ENCODE measurements around the gene SAPCD2. TPM values are rescaled to one million over a fixed set of nuclear protein-coding genes. Genes with fewer than 3 reads are reported as not detected.
A peak's percentile ranks its signal among the peaks of the same experiment; 100 is the strongest.
"Not testable (repeated sequence)": the region's sequence is repeated elsewhere in the genome, so short reads cannot be mapped to it uniquely, and the experiment has no call there.

SAPCD2 gene, protein sequence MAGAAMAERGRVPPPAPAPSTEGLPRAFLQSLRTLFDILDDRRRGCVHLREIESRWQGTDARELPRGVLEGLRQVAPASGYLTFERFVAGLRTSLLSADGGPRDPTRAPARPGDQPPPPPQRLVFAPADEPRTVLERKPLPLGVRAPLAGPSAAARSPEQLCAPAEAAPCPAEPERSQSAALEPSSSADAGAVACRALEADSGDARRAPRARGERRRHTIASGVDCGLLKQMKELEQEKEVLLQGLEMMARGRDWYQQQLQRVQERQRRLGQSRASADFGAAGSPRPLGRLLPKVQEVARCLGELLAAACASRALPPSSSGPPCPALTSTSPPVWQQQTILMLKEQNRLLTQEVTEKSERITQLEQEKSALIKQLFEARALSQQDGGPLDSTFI
- total RNA-seq: 6.3 and 42.1 TPM in 2 replicates
- 4.7 and 28.3 TPM in 2 replicates for polyA plus RNA-seq

DNA sequence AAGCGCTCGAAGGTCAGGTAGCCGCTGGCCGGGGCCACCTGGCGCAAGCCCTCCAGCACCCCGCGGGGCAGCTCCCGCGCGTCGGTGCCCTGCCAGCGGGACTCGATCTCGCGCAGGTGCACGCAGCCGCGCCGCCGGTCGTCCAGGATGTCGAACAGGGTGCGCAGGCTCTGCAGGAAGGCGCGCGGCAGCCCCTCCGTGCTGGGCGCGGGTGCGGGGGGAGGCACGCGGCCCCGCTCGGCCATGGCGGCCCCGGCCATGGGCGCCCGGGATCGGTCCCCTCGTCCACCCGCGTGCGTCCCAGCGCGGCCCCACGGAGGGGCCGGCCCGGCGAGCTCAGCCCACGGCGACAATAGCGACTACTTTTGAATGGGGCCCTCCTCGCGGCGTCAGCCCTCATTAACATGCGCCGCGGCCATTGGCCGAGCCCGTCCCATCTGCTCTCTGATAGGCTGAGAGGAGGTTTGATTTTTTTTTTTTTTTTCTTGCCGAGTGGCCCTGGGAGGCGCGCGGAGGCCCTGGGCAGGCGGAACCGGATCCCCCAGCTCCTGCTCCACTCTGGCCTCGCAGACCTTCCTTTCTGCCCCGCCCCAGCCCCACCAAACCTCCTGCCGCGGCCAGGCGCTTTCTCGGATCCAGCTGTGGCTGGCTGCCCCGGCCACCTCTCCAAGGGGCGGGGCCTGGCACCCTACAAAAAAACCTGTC, at the start of gene SAPCD2:
TSS of gene SAPCD2 (minus strand) at position 357 of the 705 bp plus-strand sequence. CDS start at position 260, 97 bp downstream.
- no peaks in the 10 kb centered on the region for H3K9me3 ChIP-seq (ENCODE audit: low read depth)
- no peak within 1 kb of the TSS for H3K27ac ChIP-seq
- peak; percentile 84 to 95 for DNase-seq (ENCODE audit: low read depth in 1 of 2, low spot score in 1 of 2)
- peaks cover 10% of the 10 kb centered on the region for H3K27me3 ChIP-seq
- no peaks in the 10 kb centered on the region for H3K36me3 ChIP-seq
- TF ChIP-seq, protein P1, sequence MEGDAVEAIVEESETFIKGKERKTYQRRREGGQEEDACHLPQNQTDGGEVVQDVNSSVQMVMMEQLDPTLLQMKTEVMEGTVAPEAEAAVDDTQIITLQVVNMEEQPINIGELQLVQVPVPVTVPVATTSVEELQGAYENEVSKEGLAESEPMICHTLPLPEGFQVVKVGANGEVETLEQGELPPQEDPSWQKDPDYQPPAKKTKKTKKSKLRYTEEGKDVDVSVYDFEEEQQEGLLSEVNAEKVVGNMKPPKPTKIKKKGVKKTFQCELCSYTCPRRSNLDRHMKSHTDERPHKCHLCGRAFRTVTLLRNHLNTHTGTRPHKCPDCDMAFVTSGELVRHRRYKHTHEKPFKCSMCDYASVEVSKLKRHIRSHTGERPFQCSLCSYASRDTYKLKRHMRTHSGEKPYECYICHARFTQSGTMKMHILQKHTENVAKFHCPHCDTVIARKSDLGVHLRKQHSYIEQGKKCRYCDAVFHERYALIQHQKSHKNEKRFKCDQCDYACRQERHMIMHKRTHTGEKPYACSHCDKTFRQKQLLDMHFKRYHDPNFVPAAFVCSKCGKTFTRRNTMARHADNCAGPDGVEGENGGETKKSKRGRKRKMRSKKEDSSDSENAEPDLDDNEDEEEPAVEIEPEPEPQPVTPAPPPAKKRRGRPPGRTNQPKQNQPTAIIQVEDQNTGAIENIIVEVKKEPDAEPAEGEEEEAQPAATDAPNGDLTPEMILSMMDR (IDR thresholded peaks at IDR 0.05; ENCODE audit: low read depth, low read length): no peak
- no peaks in the 10 kb centered on the region for H3K4me1 ChIP-seq (ENCODE audit: low read depth)
- peak within 1 kb of the TSS; percentile 35 for H3K4me3 ChIP-seq

DNA sequence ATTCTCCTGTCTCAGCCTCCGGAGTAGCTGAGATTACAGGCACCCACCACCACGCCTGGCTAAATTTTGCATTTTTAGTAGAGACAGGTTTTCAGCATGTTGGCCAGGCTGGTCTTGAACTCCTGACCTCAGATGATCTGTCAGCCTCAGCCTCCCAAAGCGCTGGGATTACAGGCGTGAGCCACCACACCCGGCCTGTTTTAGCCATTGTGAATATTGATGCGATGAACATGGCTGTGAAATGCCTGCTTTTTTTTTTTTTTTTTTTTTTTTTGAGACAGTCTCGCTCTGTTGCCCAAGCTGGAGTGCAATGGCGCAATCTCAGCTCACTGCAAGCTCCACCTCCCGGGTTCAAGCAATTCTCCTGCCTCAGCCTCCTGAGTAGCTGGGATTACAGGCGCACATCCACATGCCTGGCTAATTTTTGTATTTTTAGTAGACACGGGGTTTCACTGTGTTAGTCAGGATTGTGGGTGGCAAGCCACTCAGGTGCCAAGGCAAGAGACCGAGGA, 47.8 kb upstream of the SAPCD2 start:
- H3K27me3 ChIP-seq; DNase-seq (ENCODE audit: low read depth in 1 of 2, low spot score in 1 of 2): not testable (repeated sequence)
- H3K27ac ChIP-seq: peak overlapping the region; percentile 97

DNA sequence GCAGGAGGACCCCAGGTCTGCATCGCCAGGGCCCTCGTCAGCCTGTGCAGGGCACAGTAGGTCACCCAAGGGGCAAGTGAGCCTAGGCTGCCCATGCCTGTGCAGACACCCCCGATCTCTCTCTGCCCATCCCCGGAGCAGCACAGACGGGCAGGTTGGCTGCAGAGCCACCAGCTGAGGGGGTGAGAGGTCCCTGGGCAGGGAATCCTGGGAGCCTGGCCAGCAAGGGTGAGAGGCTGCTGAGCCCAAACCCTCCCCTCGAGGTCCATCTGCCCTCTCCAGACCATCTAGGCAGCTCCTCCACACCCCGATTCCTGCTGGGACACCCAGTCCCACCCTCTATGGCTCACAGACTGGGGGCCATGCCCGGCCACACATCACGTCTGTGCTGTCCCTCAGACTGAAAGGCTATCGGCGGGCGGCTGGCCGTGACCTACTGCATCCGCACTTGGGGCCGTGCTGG, 46.9 kb upstream of the SAPCD2 start:
- DNase-seq (ENCODE audit: low read depth in 1 of 2, low spot score in 1 of 2): no peak
- H3K4me1 ChIP-seq (ENCODE audit: low read depth): peaks cover 29% of the 10 kb centered on the region
- no peaks in the 10 kb centered on the region for H3K36me3 ChIP-seq
- H3K27ac ChIP-seq: peak overlapping the region; percentile 97
- TF ChIP-seq, protein P1 (IDR thresholded peaks at IDR 0.05; ENCODE audit: low read depth, low read length): no peak
- no peak overlapping the region for H3K4me3 ChIP-seq
- peaks cover 6% of the 10 kb centered on the region for H3K27me3 ChIP-seq
- H3K9me3 ChIP-seq (ENCODE audit: low read depth): no peaks in the 10 kb centered on the region

More for the DNA sequence above, 47.8 kb upstream of the SAPCD2 start:
- H3K4me3 ChIP-seq; H3K36me3 ChIP-seq; H3K9me3 ChIP-seq (ENCODE audit: low read depth): not testable (repeated sequence)
- peaks cover 29% of the 10 kb centered on the region for H3K4me1 ChIP-seq (ENCODE audit: low read depth)

DNA sequence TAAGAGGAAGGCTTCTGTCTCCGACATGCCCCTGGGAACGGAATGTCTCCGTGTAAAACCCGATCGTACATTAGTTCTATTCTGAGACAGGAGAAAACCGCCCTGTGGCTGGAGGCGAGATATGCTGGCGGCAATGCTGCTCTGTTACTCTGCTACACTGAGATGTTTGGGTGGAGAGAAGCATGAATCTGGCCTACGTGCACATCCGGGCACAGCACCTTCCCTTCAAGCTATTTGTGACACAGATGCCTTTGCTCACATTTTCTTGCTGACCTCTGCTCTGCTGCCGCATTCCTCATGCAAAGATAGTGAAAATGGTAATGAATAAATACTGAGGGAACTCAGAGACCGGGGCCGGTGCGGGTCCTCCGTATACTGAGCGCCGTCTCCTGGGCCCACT, 46.4 kb upstream of the SAPCD2 start:
- Histone ChIP-seq H3K4me1 (ENCODE audit: low read depth) (peaks cover 29% of the 10 kb centered on the region), H3K4me3 (no peak overlapping the region), H3K36me3 (no peaks in the 10 kb centered on the region), H3K27ac (peak overlapping the region; percentile 97), H3K27me3 (peaks cover 6% of the 10 kb centered on the region), H3K9me3 (ENCODE audit: low read depth) (no peaks in the 10 kb centered on the region)
- DNase-seq (ENCODE audit: low read depth in 1 of 2, low spot score in 1 of 2): peak; percentile 57 to 64
- TF ChIP-seq, protein P1 (IDR thresholded peaks at IDR 0.05; ENCODE audit: low read depth, low read length): no peak

DNA sequence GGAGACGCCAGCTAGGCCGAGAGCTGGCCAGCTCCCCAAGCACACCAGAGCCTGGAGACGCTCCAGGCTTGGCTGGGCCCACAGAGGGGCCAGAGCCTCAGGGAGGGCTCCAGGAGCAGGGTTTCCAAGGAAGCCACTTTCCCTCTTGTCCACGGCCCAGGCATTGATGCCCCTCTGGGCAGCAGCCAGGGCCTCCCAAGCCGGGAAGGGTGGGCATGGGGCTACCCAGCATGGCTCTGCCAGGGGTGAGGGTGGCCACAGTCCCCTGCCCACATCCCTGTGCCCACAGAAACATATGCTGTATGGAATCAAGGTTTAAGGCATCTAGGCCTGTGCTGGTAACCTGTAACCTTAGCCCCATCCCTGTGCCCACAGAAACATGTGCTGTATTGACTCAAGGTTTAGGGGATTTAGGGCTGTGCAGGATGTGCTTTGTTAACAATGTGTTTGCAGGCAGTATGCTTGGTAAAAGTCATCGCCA, 45.7 kb upstream of the SAPCD2 start:
- H3K27ac ChIP-seq: peak overlapping the region; percentile 97
- H3K9me3 ChIP-seq (ENCODE audit: low read depth): no peaks in the 10 kb centered on the region
- no peak for DNase-seq (ENCODE audit: low read depth in 1 of 2, low spot score in 1 of 2)
- peaks cover 6% of the 10 kb centered on the region for H3K27me3 ChIP-seq
- H3K36me3 ChIP-seq: no peaks in the 10 kb centered on the region
- peaks cover 29% of the 10 kb centered on the region for H3K4me1 ChIP-seq (ENCODE audit: low read depth)
- TF ChIP-seq, protein P1 (IDR thresholded peaks at IDR 0.05; ENCODE audit: low read depth, low read length): no peak
- H3K4me3 ChIP-seq: no peak overlapping the region

All from cardiac muscle cell (in vitro differentiated cells and primary cell).